CD4-positive, alpha-beta T cell treated with Interleukin-6 at 100 ng/mL for 8 hours (primary cell): Measurements from ENCODE around the gene AP1M1.
"Not testable (repeated sequence)": the region's sequence is repeated elsewhere in the genome, so short reads cannot be mapped to it uniquely, and the experiment has no call there.

Source experiments
- DNase-seq: peaks from one replicate; pipeline ENCODE4 v3.0.0-alpha.2; 2020; ENCODE audit warnings: mixed read lengths, low spot score

The AP1M1 gene

GRCh38 chr19:16197622-16198369 is at the start of gene AP1M1:
Gene AP1M1, plus strand, starts transcription at chr19:16197911. Its CDS starts 116 bp downstream, at chr19:16198027.
- DNase-seq: peak; percentile 98

GRCh38 chr19:16148443-16149229 is 49.1 kb upstream of the AP1M1 start:
- DNase-seq: no peak

- no peak for DNase-seq
Measured at GRCh38 chr19:16153582-16154336, 44.0 kb upstream of the AP1M1 start.

GRCh38 chr19:16154557-16154956 is 43.2 kb upstream of the AP1M1 start:
- no peak for DNase-seq

- DNase-seq: no peak
Measured at GRCh38 chr19:16155128-16155527, 42.6 kb upstream of the AP1M1 start.

GRCh38 chr19:16156904-16157303 is 40.8 kb upstream of the AP1M1 start:
- no peak for DNase-seq

GRCh38 chr19:16157601-16158000 is 40.1 kb upstream of the AP1M1 start:
- no peak for DNase-seq

GRCh38 chr19:16159655-16160054 is 38.1 kb upstream of the AP1M1 start:
- no peak for DNase-seq

GRCh38 chr19:16160445-16160942 is 37.2 kb upstream of the AP1M1 start:
- no peak for DNase-seq

GRCh38 chr19:16160943-16161560 is 36.7 kb upstream of the AP1M1 start:
- DNase-seq: no peak

GRCh38 chr19:16161840-16162239 is 35.9 kb upstream of the AP1M1 start:
- no peak for DNase-seq

GRCh38 chr19:16164222-16164890 is 33.4 kb upstream of the AP1M1 start:
- DNase-seq: no peak

GRCh38 chr19:16166417-16166816 is 31.3 kb upstream of the AP1M1 start:
- no peak for DNase-seq

- no peak for DNase-seq
Measured at GRCh38 chr19:16167055-16167454, 30.7 kb upstream of the AP1M1 start.

- no peak for DNase-seq
Measured at GRCh38 chr19:16168465-16169081, 29.1 kb upstream of the AP1M1 start.

GRCh38 chr19:16170134-16170533 is 27.6 kb upstream of the AP1M1 start:
- no peak for DNase-seq

- DNase-seq: no peak
Measured at GRCh38 chr19:16175954-16176353, 21.8 kb upstream of the AP1M1 start.

- not testable (repeated sequence) for DNase-seq
Measured at GRCh38 chr19:16178866-16179265, 18.8 kb upstream of the AP1M1 start.

- DNase-seq: no peak
Measured at GRCh38 chr19:16180611-16181010, 17.1 kb upstream of the AP1M1 start.

- no peak for DNase-seq
Measured at GRCh38 chr19:16184665-16185122, 13.0 kb upstream of the AP1M1 start.
